ENCODE measurements around the gene CDC73. TPM values are rescaled to one million over a fixed set of nuclear protein-coding genes. Genes with fewer than 3 reads are reported as not detected.
"Not testable (repeated sequence)": the region's sequence is repeated elsewhere in the genome, so short reads cannot be mapped to it uniquely, and the experiment has no call there.

CDC73 gene
- total RNA-seq, 1 experiment from 2014 or later, result 62.5 TPM

DNA sequence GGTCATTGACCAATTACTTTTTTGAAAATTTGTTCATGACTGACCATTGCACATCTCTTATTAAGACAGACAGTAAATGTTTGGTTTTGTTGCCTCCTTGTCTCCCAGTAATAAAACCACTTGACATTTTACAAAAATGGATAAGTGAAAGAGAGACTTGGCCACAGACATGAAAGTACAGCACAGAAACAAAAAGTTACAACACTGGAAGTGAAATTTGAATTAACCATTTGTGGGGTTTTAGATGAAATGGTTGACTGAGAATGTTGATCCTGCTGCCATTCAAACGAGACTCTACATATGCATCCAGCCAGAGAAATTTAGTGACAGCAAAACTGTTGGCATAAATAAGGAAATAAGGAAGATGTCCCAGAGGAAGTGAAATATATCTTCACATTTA is 143.9 kb downstream of the CDC73 start:
- no peak overlapping the region for H4K8ac ChIP-seq (replicated peaks; ENCODE audit: insufficient read length, low read depth, low read length)
- no peak overlapping the region for H4K5ac ChIP-seq (ENCODE audit: insufficient read length, low read depth, low read length)
- H2AFZ ChIP-seq (ENCODE audit: low read length), result no peak overlapping the region
- H3K9me3 Mint-ChIP-seq, result no peaks in the 10 kb centered on the region
- no peaks in the 10 kb centered on the region for H3K9me3 ChIP-seq (ENCODE audit: control insufficient read depth, low read depth, low read length)
- H3K4me3 Mint-ChIP-seq, result no peak overlapping the region
- H2AK5ac ChIP-seq (ENCODE audit: insufficient read length, low read length), result no peak overlapping the region
- TF ChIP-seq, protein P1, sequence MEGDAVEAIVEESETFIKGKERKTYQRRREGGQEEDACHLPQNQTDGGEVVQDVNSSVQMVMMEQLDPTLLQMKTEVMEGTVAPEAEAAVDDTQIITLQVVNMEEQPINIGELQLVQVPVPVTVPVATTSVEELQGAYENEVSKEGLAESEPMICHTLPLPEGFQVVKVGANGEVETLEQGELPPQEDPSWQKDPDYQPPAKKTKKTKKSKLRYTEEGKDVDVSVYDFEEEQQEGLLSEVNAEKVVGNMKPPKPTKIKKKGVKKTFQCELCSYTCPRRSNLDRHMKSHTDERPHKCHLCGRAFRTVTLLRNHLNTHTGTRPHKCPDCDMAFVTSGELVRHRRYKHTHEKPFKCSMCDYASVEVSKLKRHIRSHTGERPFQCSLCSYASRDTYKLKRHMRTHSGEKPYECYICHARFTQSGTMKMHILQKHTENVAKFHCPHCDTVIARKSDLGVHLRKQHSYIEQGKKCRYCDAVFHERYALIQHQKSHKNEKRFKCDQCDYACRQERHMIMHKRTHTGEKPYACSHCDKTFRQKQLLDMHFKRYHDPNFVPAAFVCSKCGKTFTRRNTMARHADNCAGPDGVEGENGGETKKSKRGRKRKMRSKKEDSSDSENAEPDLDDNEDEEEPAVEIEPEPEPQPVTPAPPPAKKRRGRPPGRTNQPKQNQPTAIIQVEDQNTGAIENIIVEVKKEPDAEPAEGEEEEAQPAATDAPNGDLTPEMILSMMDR (conservative IDR thresholded peaks at IDR 0.05), result no peak
- peaks cover 3 to 4% of the 10 kb centered on the region in 2 experiments; a peak in 2 of 4 replicates for H3K4me1 Mint-ChIP-seq
- no peak overlapping the region for H3K14ac ChIP-seq (ENCODE audit: insufficient read depth, low read length)
- H3K27ac ChIP-seq (ENCODE audit: insufficient read length, low read depth, low read length), result no peak overlapping the region
- H3K23me2 ChIP-seq (ENCODE audit: insufficient read length, low read depth, low read length, poor library complexity, severe bottlenecking), result no peaks in the 10 kb centered on the region
- H3K36me3 Mint-ChIP-seq (ENCODE audit: insufficient read depth in 1 of 3, low read depth in 3 of 3), result peaks cover 0 to 2% (median 0%) of the 10 kb centered on the region in 3 experiments; a peak in 3 of 7 replicates
- no peak overlapping the region for H2BK120ac ChIP-seq (ENCODE audit: low read depth, low read length, poor library complexity, severe bottlenecking)
- H3T11ph ChIP-seq (ENCODE audit: low read length), result no peak overlapping the region
- no peak for DNase-seq
- no peaks in the 10 kb centered on the region for H3K4me1 ChIP-seq (ENCODE audit: insufficient read depth, low read length)
- H2BK12ac ChIP-seq (ENCODE audit: insufficient read length, low read depth, low read length), result no peak overlapping the region
- H4K91ac ChIP-seq (ENCODE audit: insufficient read length, low read depth, low read length), result no peak overlapping the region
- H3K27me3 ChIP-seq (ENCODE audit: insufficient read depth, low read length), result no peaks in the 10 kb centered on the region
- no peak overlapping the region for H3K56ac ChIP-seq (ENCODE audit: insufficient read length, low read depth, low read length)
- no peak overlapping the region for H3K4me2 ChIP-seq (ENCODE audit: insufficient read depth, insufficient read length, low read length)
- H3K18ac ChIP-seq (ENCODE audit: insufficient read length, low read depth, low read length), result no peak overlapping the region
- no peak overlapping the region for H2BK15ac ChIP-seq (ENCODE audit: low read depth, low read length)
- no peaks in the 10 kb centered on the region for H3K27me3 Mint-ChIP-seq (ENCODE audit: low read depth)
- H3K27ac Mint-ChIP-seq, result no peak overlapping the region
- H3K79me1 ChIP-seq (ENCODE audit: insufficient read depth, low read depth, low read length, poor library complexity, severe bottlenecking), result no peaks in the 10 kb centered on the region
- no CpG with 5 or more reads among the region's 1 CpG for WGBS (ENCODE audit: extremely low coverage, insufficient read length, low lambda C conversion rate)
- no peaks in the 10 kb centered on the region for H4K20me1 ChIP-seq (ENCODE audit: control insufficient read depth, insufficient read depth, insufficient read length)
- H2BK20ac ChIP-seq (ENCODE audit: low read depth, low read length, poor library complexity, severe bottlenecking), result no peak overlapping the region
- H2BK5ac ChIP-seq (ENCODE audit: insufficient read length, low read length), result no peak overlapping the region
- H3K9ac ChIP-seq (ENCODE audit: extremely low read depth, insufficient read length, low read length), result no peak overlapping the region
- H3K23ac ChIP-seq (ENCODE audit: insufficient read length, low read depth, low read length), result no peak overlapping the region
- no peaks in the 10 kb centered on the region for H3K79me2 ChIP-seq (ENCODE audit: insufficient read depth, low read length)
- no peak overlapping the region for H3K4ac ChIP-seq (ENCODE audit: low read depth, low read length)

DNA sequence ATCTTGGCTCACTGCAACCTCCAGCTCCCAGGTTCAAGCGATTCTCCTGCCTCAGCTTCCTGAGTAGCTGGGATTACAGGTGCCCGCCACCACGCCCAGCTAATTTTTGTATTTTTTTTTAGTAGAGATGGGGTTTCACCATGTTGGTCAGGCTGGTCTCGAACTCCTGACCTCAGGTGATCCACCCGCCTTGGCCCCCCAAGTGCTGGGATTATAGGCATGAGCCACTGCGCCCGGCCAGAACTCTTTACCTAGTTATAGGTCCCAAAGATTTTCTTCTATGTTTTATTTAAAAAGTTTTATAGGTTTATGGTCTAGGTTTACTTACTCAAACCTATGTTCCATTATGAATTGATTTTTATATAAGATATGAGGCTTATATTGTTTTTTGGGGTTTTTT is 145.0 kb downstream of the CDC73 start:
- not testable (repeated sequence) for H2BK5ac ChIP-seq (ENCODE audit: insufficient read length, low read length); H3K79me2 ChIP-seq (ENCODE audit: insufficient read depth, low read length); H3K9me3 Mint-ChIP-seq; H2AK5ac ChIP-seq (ENCODE audit: insufficient read length, low read length); H3K56ac ChIP-seq (ENCODE audit: insufficient read length, low read depth, low read length); H3K4me1 Mint-ChIP-seq; H3K27ac ChIP-seq (ENCODE audit: insufficient read length, low read depth, low read length); H2BK20ac ChIP-seq (ENCODE audit: low read depth, low read length, poor library complexity, severe bottlenecking); H3K4ac ChIP-seq (ENCODE audit: low read depth, low read length); H3K18ac ChIP-seq (ENCODE audit: insufficient read length, low read depth, low read length); H2BK15ac ChIP-seq (ENCODE audit: low read depth, low read length); H4K91ac ChIP-seq (ENCODE audit: insufficient read length, low read depth, low read length); H2BK120ac ChIP-seq (ENCODE audit: low read depth, low read length, poor library complexity, severe bottlenecking); H3K27me3 ChIP-seq (ENCODE audit: insufficient read depth, low read length); H3K4me2 ChIP-seq (ENCODE audit: insufficient read depth, insufficient read length, low read length); H4K20me1 ChIP-seq (ENCODE audit: control insufficient read depth, insufficient read depth, insufficient read length); H3K4me3 Mint-ChIP-seq; H2AFZ ChIP-seq (ENCODE audit: low read length); H3K27me3 Mint-ChIP-seq (ENCODE audit: low read depth); H3K9ac ChIP-seq (ENCODE audit: extremely low read depth, insufficient read length, low read length); H3K4me1 ChIP-seq (ENCODE audit: insufficient read depth, low read length); H4K5ac ChIP-seq (ENCODE audit: insufficient read length, low read depth, low read length); H3K23me2 ChIP-seq (ENCODE audit: insufficient read length, low read depth, low read length, poor library complexity, severe bottlenecking); H2BK12ac ChIP-seq (ENCODE audit: insufficient read length, low read depth, low read length); H3K14ac ChIP-seq (ENCODE audit: insufficient read depth, low read length); DNase-seq; H3K23ac ChIP-seq (ENCODE audit: insufficient read length, low read depth, low read length); H4K8ac ChIP-seq (replicated peaks; ENCODE audit: insufficient read length, low read depth, low read length); H3K9me3 ChIP-seq (ENCODE audit: control insufficient read depth, low read depth, low read length); H3K79me1 ChIP-seq (ENCODE audit: insufficient read depth, low read depth, low read length, poor library complexity, severe bottlenecking); H3T11ph ChIP-seq (ENCODE audit: low read length); H3K27ac Mint-ChIP-seq
- H3K36me3 Mint-ChIP-seq (ENCODE audit: insufficient read depth in 1 of 3, low read depth in 3 of 3), result peaks cover 4 to 10% (median 9%) of the 10 kb centered on the region in 3 experiments
- WGBS (ENCODE audit: extremely low coverage, insufficient read length, low lambda C conversion rate), result no CpG with 5 or more reads among the region's 7 CpGs

Data from H9 (cell line).